Tracheal epithelial cell (primary cell): ENCODE data around the gene DYNLT2B. TPM values are rescaled to one million over a fixed set of nuclear protein-coding genes. Genes with fewer than 3 reads are reported as not detected.

Experiments used
- total RNA-seq: library from RNA; depleted of rRNA; stranded (reverse); fragments of >200 nt; gene quantifications from 2 replicates; pipeline ENCODE4 v1.2.1, GENCODE V29; 2014

The DYNLT2B gene
- 13.0 and 17.5 TPM in 2 replicates for total RNA-seq

GRCh38 chr3:196317687-196318467 lies at the start of gene DYNLT2B:
DYNLT2B (minus strand) TSS chr3:196318240; CDS start chr3:196318152, 88 bp downstream.

GRCh38 chr3:196287440-196288140 lies 30.4 kb downstream of the DYNLT2B start, which contains the start of gene PCYT1A:
PCYT1A (minus strand) TSS chr3:196287726; CDS start chr3:196270531, 17,195 bp downstream.

Other genes with a start within 250 kb of the DYNLT2B start
- gene TFRC, start 236.2 kb downstream of the DYNLT2B start, total RNA-seq: 115 and 117 TPM in 2 replicates
- not detected in 2 replicates for gene ZDHHC19, start 106.8 kb downstream of the DYNLT2B start, total RNA-seq
- gene SLC51A, start 101.7 kb downstream of the DYNLT2B start, total RNA-seq: 0.24 TPM in 1 of 2 replicates, not detected in the other
- gene PCYT1A, start 30.5 kb downstream of the DYNLT2B start, total RNA-seq: 34.5 and 64.8 TPM in 2 replicates
- 8.0 TPM in 1 of 2 replicates, not detected in the other for gene TM4SF19, start 20.1 kb upstream of the DYNLT2B start, total RNA-seq
- 16.0 and 17.4 TPM in 2 replicates for gene UBXN7, start 114.2 kb upstream of the DYNLT2B start, total RNA-seq
- gene RNF168, start 185.5 kb upstream of the DYNLT2B start, total RNA-seq: 8.3 and 9.6 TPM in 2 replicates
- gene SMCO1, start 197.1 kb upstream of the DYNLT2B start, total RNA-seq: 0.24 TPM in 1 of 2 replicates, not detected in the other